Activated CD8-positive, alpha-beta T cell treated with anti-CD3 and anti-CD28 coated beads for 36 hours (primary cell): ENCODE data around the gene MYLK. TPM values are rescaled to one million over a fixed set of nuclear protein-coding genes. Genes with fewer than 3 reads are reported as not detected.

Experiments
- ATAC-seq: fragments of 200-7000 bp; cut with Tn5 transposase; one replicate; pipeline ENCODE4 v1.10.0; 2021; ENCODE audit warnings: mild to moderate bottlenecking, moderate library complexity
- CTCF ChIA-PET: fragments of 350-600 bp; sonication (Branson Sonifier 250); formaldehyde crosslinking; loops from one replicate; lab custom pipeline; 2021; ENCODE audit warnings: antibody characterized with exemption; lab: Charles Lee
- POLR2A ChIA-PET: fragments of 350-600 bp; sonication (Branson Sonifier 250); formaldehyde crosslinking; loops from one replicate; lab custom pipeline; 2021; ENCODE audit warnings: antibody characterized with exemption; lab: Charles Lee
- DNase-seq: peaks from one replicate; pipeline ENCODE4 v3.0.0-alpha.2; 2020
- H3K27ac Mint-ChIP-seq: one replicate; pipeline ENCODE4 v1.8.0; 2021; ENCODE audit warnings: mild to moderate bottlenecking, mixed read lengths
- H3K27me3 Mint-ChIP-seq: one replicate; pipeline ENCODE4 v1.8.0; 2021; ENCODE audit warnings: mixed read lengths
- H3K36me3 Mint-ChIP-seq: one replicate; pipeline ENCODE4 v1.8.0; 2021; ENCODE audit warnings: low read depth, mixed read lengths
- H3K4me1 Mint-ChIP-seq: one replicate; pipeline ENCODE4 v1.8.0; 2021; ENCODE audit warnings: low read depth, mixed read lengths
- H3K4me3 Mint-ChIP-seq: one replicate; pipeline ENCODE4 v1.8.0; 2021; ENCODE audit warnings: mild to moderate bottlenecking, moderate library complexity, mixed read lengths
- H3K9me3 Mint-ChIP-seq: one replicate; pipeline ENCODE4 v1.8.0; 2021; ENCODE audit warnings: mixed read lengths
- intact Hi-C: fragments of 100-400 bp; cut with micrococcal nuclease; formaldehyde crosslinking; loops from one replicate; pipeline ENCODE4 v1.10.0; 2022
- total RNA-seq, 2 experiments: library from RNA; stranded (reverse); gene quantifications; one replicate each; pipeline ENCODE4 v1.2.3, GENCODE V29; 2021
- TF ChIP-seq, protein P1 (sequence below): fragments of 200-600 bp; IDR thresholded peaks from one replicate; pipeline ENCODE4 v1.8.0; 2022; ENCODE audit warnings: antibody characterized with exemption, mild to moderate bottlenecking

Gene MYLK
- total RNA-seq, 2 experiments from 2014 or later = 0.34 TPM; not detected in 1

DNA sequence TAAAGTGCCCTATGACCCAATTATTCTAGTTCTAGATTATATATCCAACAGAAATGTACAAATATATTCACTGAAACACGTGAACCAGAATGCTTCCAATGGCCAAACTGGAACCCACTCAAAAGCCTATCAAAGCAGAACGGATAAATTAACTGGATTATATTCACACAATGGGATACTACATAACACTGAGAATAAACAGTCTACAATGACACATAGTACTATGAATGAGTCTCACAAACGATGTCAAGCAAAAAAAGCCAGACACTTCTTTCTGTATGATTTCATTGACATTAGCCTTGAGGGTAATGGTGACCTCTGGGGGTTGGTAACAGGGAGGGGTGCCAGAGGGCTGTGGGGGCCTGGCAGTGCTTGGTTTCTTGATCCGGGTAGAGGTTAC, 248.4 kb downstream of the MYLK start:
- no peaks in the 10 kb centered on the region for H3K4me1 Mint-ChIP-seq
- DNase-seq (no peak), ATAC-seq (no peak)
- POLR2A ChIA-PET = no interaction called here
- H3K27me3 Mint-ChIP-seq = no peaks in the 10 kb centered on the region
- H3K27ac Mint-ChIP-seq = no peak overlapping the region
- intact Hi-C loops = no loop called here
- no peaks in the 10 kb centered on the region for H3K36me3 Mint-ChIP-seq
- H3K9me3 Mint-ChIP-seq = no peaks in the 10 kb centered on the region
- H3K4me3 Mint-ChIP-seq = no peak overlapping the region
- TF ChIP-seq, protein P1, sequence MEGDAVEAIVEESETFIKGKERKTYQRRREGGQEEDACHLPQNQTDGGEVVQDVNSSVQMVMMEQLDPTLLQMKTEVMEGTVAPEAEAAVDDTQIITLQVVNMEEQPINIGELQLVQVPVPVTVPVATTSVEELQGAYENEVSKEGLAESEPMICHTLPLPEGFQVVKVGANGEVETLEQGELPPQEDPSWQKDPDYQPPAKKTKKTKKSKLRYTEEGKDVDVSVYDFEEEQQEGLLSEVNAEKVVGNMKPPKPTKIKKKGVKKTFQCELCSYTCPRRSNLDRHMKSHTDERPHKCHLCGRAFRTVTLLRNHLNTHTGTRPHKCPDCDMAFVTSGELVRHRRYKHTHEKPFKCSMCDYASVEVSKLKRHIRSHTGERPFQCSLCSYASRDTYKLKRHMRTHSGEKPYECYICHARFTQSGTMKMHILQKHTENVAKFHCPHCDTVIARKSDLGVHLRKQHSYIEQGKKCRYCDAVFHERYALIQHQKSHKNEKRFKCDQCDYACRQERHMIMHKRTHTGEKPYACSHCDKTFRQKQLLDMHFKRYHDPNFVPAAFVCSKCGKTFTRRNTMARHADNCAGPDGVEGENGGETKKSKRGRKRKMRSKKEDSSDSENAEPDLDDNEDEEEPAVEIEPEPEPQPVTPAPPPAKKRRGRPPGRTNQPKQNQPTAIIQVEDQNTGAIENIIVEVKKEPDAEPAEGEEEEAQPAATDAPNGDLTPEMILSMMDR = no peak
- CTCF ChIA-PET = no interaction called here

- DNase-seq (no peak), ATAC-seq (no peak)
- no peak overlapping the region for H3K27ac Mint-ChIP-seq
- TF ChIP-seq, protein P1 = no peak
- no peaks in the 10 kb centered on the region for H3K36me3 Mint-ChIP-seq
- no peak overlapping the region for H3K4me3 Mint-ChIP-seq
- CTCF ChIA-PET = no interaction called here
- POLR2A ChIA-PET = no interaction called here
- no peaks in the 10 kb centered on the region for H3K4me1 Mint-ChIP-seq
- no peaks in the 10 kb centered on the region for H3K27me3 Mint-ChIP-seq
- intact Hi-C loops = no loop called here
- no peaks in the 10 kb centered on the region for H3K9me3 Mint-ChIP-seq
These were observed 248.9 kb downstream of the MYLK start for GRCh38 chr3:123635217-123635616.

- intact Hi-C loops = no loop called here
- no peak overlapping the region for H3K4me3 Mint-ChIP-seq
- no peaks in the 10 kb centered on the region for H3K9me3 Mint-ChIP-seq
- POLR2A ChIA-PET = no interaction called here
- ATAC-seq = no peak
- no peaks in the 10 kb centered on the region for H3K27me3 Mint-ChIP-seq
- H3K4me1 Mint-ChIP-seq = no peaks in the 10 kb centered on the region
- DNase-seq = no peak
- TF ChIP-seq, protein P1 = no peak
- no peak overlapping the region for H3K27ac Mint-ChIP-seq
- no peaks in the 10 kb centered on the region for H3K36me3 Mint-ChIP-seq
- CTCF ChIA-PET = interaction anchor here (0.7 kb wide), 1 partner anchor 9 kb away, joined by 3 read pairs; no protein-coding TSS in a partner anchor
These were observed 249.7 kb downstream of the MYLK start for GRCh38 chr3:123634149-123635051.

GRCh38 chr3:123633530-123633929, 250.6 kb downstream of the MYLK start:
- ATAC-seq (no peak), DNase-seq (no peak)
- Mint-ChIP-seq H3K9me3 (no peaks in the 10 kb centered on the region), H3K36me3 (peaks cover 2% of the 10 kb centered on the region), H3K4me3 (no peak overlapping the region), H3K27me3 (no peaks in the 10 kb centered on the region), H3K4me1 (no peaks in the 10 kb centered on the region), H3K27ac (no peak overlapping the region)
- TF ChIP-seq, protein P1 = no peak
- ChIA-PET CTCF (interaction anchor here (0.7 kb wide), 1 partner anchor 10 kb away, joined by 3 read pairs; no protein-coding TSS in a partner anchor), POLR2A (interaction anchor here (0.6 kb wide), 1 partner anchor 239 kb away, joined by 3 read pairs; no protein-coding TSS in a partner anchor)
- intact Hi-C loops = no loop called here

DNA sequence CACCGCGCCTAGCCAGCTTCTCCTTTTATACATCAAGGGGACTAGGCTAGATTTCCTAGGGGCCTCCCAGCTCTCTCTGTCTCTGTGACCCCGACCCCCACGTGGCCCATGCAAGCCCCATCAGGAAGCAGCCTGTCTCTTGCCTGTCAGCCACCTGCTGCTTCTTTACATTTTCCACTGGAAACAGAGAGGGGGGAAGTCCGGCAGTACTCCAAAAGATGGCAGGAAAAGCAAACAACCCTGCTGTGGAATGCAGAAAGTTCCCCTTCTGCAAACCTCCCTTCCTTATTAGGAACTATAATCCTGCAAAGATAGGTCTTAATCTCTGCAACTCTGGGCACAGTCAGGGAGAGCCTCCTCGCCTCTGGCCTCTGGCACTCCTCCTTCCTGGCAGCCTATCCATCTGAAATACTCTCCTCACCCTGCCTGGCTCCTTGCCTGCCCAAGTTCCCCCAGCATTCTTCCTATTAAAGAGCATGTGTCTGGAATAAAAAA, 251.9 kb downstream of the MYLK start:
- POLR2A ChIA-PET = no interaction called here
- CTCF ChIA-PET = interaction anchor here (1.7 kb wide), 1 partner anchor 10 kb away, joined by 10 read pairs; no protein-coding TSS in a partner anchor
- H3K4me3 Mint-ChIP-seq = no peak overlapping the region
- ATAC-seq (no peak), DNase-seq (no peak)
- TF ChIP-seq, protein P1 = no peak
- intact Hi-C loops = no loop called here
- no peaks in the 10 kb centered on the region for H3K9me3 Mint-ChIP-seq
- no peaks in the 10 kb centered on the region for H3K27me3 Mint-ChIP-seq
- no peak overlapping the region for H3K27ac Mint-ChIP-seq
- peaks cover 2% of the 10 kb centered on the region for H3K36me3 Mint-ChIP-seq
- no peaks in the 10 kb centered on the region for H3K4me1 Mint-ChIP-seq
